ENCODE measurements around the gene FRMD4A. TPM values are rescaled to one million over a fixed set of nuclear protein-coding genes. Genes with fewer than 3 reads are reported as not detected.
"Not testable (repeated sequence)": the region's sequence is repeated elsewhere in the genome, so short reads cannot be mapped to it uniquely, and the experiment has no call there.

The FRMD4A gene
- total RNA-seq, 1 experiment from 2014 or later, result 7.1 TPM

GRCh38 chr10:13829790-13830189 lies 500.9 kb downstream of the FRMD4A start:
- Histone ChIP-seq H3K27ac (ENCODE audit: low read length) (no peak overlapping the region), H3K9me3 (ENCODE audit: low read length) (no peaks in the 10 kb centered on the region), H3K4me3 (ENCODE audit: low read length) (no peak overlapping the region), H3K4me1 (ENCODE audit: insufficient read depth, low read length) (no peaks in the 10 kb centered on the region), H3K9me2 (replicated peaks; ENCODE audit: low read length) (no peaks in the 10 kb centered on the region), H3K79me2 (ENCODE audit: low read length) (no peaks in the 10 kb centered on the region), H3K36me3 (ENCODE audit: low read depth, low read length) (no peaks in the 10 kb centered on the region), H3K4me2 (ENCODE audit: low read length) (no peak overlapping the region), H3F3A (ENCODE audit: low read length, unreplicated experiment) (no peaks in the 10 kb centered on the region), H3K27me3 (ENCODE audit: low read length) (no peaks in the 10 kb centered on the region), H2AFZ (ENCODE audit: low read length) (no peak overlapping the region), H4K20me1 (ENCODE audit: low read length) (no peaks in the 10 kb centered on the region), H3K9ac (ENCODE audit: low read length) (no peak overlapping the region)
- ATAC-seq, result no peak
- CTCF ChIA-PET, result no interaction called here
- POLR2A ChIA-PET (ENCODE audit: unreplicated experiment), result no interaction called here
- BruUV-seq (replicated peaks), result no TSS peak
- intact Hi-C loops (cut with micrococcal nuclease), result no loop called here
- no peak for TF ChIP-seq EZH2phosphoT487 (IDR thresholded peaks at IDR 0.05; ENCODE audit: borderline replicate concordance, low read length)
- DNase-seq, result no peak

GRCh38 chr10:13828284-13828683 lies 502.4 kb downstream of the FRMD4A start:
- H3K9me2 ChIP-seq (replicated peaks; ENCODE audit: low read length); H3K4me3 ChIP-seq (ENCODE audit: low read length); POLR2A ChIA-PET (ENCODE audit: unreplicated experiment); BruUV-seq (replicated peaks); intact Hi-C loops (cut with micrococcal nuclease); H4K20me1 ChIP-seq (ENCODE audit: low read length); H3K4me2 ChIP-seq (ENCODE audit: low read length); CTCF ChIA-PET; H3K27me3 ChIP-seq (ENCODE audit: low read length); H3K4me1 ChIP-seq (ENCODE audit: insufficient read depth, low read length); H3F3A ChIP-seq (ENCODE audit: low read length, unreplicated experiment); H3K79me2 ChIP-seq (ENCODE audit: low read length); H2AFZ ChIP-seq (ENCODE audit: low read length); H3K27ac ChIP-seq (ENCODE audit: low read length); H3K9me3 ChIP-seq (ENCODE audit: low read length); H3K9ac ChIP-seq (ENCODE audit: low read length); ATAC-seq; H3K36me3 ChIP-seq (ENCODE audit: low read depth, low read length); DNase-seq: not testable (repeated sequence)

- Histone ChIP-seq H4K20me1 (ENCODE audit: low read length) (no peaks in the 10 kb centered on the region), H3K79me2 (ENCODE audit: low read length) (no peaks in the 10 kb centered on the region), H3K9me2 (replicated peaks; ENCODE audit: low read length) (no peaks in the 10 kb centered on the region), H2AFZ (ENCODE audit: low read length) (no peak overlapping the region), H3K4me3 (ENCODE audit: low read length) (no peak overlapping the region), H3F3A (ENCODE audit: low read length, unreplicated experiment) (no peaks in the 10 kb centered on the region), H3K4me1 (ENCODE audit: insufficient read depth, low read length) (no peaks in the 10 kb centered on the region), H3K9ac (ENCODE audit: low read length) (no peak overlapping the region), H3K27me3 (ENCODE audit: low read length) (no peaks in the 10 kb centered on the region), H3K36me3 (ENCODE audit: low read depth, low read length) (no peaks in the 10 kb centered on the region), H3K27ac (ENCODE audit: low read length) (no peak overlapping the region), H3K4me2 (ENCODE audit: low read length) (no peak overlapping the region), H3K9me3 (ENCODE audit: low read length) (no peaks in the 10 kb centered on the region)
- ATAC-seq (no peak), DNase-seq (no peak)
- TF ChIP-seq CTCF (conservative IDR thresholded peaks at IDR 0.05; ENCODE audit: low read depth, low read length) (no peak), EZH2 (IDR thresholded peaks at IDR 0.05; ENCODE audit: low read length, unreplicated experiment) (no peak), EZH2phosphoT487 (IDR thresholded peaks at IDR 0.05; ENCODE audit: borderline replicate concordance, low read length) (no peak)
- BruUV-seq (replicated peaks), result no TSS peak
- CTCF ChIA-PET, result no interaction called here
- POLR2A ChIA-PET (ENCODE audit: unreplicated experiment), result no interaction called here
- intact Hi-C loops (cut with micrococcal nuclease), result no loop called here
Observed at GRCh38 chr10:13827076-13827797, 503.5 kb downstream of the FRMD4A start.
